HG03196 (cell line): ENCODE data around the gene GALNT17.

Experiments
- ATAC-seq: cut with Tn5 transposase; IDR thresholded peaks from one replicate; pipeline ENCODE4 v1.9.1; 2021; ENCODE audit not compliant: unreplicated experiment

Gene GALNT17

DNA sequence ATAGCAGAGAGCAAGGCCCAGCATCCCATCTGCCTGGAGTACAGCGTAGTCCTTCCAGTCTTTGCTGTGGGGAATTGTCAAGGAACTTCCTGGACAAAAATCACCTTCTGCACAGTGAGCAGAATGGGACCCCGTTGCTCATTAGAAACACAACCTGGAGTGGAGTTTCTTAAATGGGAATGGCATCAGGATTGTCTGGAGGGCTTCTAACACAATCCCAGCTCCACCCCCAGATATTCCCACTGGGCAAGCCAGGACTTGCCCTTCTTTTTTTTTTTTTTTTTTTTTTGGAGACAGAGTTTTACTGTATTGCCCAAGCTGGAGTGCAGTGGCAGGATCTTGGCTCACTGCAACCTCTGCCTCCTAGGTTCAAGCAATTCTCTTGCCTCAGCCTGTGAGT, 356.4 kb downstream of the GALNT17 start:
- ATAC-seq, result no peak

DNA sequence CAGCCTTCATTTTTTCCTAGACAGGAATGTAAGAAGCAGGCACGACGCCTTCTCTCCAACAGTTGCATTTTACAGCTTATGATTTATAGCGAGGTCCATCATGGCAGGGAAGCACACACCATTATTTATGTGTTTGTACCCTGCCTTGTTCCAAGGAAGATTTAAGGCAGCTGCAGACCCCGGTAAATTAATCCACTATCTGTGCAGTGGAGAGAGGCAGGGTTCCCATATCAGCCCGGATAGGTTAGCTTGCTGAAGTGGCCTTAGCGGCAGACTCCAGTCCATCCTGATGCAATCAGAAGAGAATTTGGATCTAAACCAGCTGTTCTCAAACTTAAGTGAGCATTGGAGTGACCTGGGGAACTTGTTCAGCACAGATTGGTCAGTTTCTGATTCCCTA, 359.4 kb downstream of the GALNT17 start:
- ATAC-seq, result no peak

DNA sequence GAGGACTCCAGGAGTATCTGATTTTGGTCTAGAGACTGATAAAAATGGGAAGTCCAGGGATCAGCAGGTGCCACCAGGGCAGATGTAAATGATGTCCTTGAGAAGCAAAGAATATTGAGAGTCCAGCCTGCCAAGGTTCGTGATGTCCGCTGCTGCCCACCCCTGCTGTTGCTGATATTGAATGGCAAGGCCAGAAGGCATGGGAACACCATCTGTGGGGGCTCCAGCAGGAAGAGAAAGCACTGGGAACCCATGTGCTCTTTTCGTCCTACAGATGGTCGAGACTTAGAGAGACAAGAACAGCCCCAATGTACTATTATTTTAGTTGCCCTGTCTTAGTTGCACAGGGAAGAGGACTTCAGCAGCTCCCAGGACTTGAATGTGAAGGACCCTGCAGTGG, 363.9 kb downstream of the GALNT17 start:
- ATAC-seq, result no peak

DNA sequence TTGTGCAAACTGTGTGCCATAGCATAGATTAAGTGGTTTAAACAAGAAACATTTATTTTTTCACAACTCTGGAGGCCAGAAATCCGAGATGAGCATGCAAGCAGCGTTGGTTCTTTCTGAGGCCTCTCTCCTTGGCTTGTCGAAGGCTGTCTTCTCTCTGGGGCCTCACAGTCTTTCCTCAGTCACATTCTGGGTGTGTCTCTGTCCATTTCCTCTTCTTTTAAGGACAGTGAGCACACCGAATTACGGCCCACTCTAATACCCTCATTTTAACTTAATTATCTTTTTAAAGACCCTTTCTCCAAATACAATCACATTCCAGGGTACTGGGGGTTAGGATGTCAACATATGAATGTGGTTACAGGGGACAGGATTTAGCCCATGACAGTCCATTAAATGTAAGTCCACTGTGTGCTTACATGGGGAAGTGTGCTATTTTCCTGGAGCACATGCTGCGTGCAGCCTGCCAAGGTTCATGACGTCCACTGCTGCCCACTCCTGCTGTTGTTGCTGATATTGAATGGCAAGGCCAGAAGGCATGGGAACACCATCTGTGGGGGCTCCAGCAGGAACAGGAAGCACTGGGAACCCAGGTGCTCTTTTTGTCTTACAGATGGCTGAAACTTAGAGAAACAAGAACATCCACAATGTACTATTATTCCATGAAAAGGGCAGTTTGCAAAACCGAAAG, 365.5 kb downstream of the GALNT17 start:
- ATAC-seq, result no peak

DNA sequence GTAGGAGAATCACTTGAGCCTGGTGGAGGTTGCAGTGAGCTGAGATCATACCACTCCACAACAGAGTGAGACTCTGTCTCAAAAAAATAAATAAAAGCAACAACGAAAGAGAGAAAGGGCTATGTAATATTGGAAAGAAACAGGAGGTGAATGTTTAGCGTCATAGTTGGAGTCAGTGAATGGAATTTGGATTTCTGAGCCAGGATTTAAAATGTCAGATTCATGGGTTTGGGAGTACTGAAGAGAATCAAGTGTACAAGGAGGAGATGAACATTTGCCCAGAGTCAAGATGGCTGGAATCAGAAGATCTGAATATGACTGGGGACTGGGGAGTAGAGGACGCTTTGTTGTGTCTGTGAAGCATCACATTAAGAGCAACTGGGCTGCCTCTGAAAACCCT, 366.4 kb downstream of the GALNT17 start:
- ATAC-seq, result no peak

DNA sequence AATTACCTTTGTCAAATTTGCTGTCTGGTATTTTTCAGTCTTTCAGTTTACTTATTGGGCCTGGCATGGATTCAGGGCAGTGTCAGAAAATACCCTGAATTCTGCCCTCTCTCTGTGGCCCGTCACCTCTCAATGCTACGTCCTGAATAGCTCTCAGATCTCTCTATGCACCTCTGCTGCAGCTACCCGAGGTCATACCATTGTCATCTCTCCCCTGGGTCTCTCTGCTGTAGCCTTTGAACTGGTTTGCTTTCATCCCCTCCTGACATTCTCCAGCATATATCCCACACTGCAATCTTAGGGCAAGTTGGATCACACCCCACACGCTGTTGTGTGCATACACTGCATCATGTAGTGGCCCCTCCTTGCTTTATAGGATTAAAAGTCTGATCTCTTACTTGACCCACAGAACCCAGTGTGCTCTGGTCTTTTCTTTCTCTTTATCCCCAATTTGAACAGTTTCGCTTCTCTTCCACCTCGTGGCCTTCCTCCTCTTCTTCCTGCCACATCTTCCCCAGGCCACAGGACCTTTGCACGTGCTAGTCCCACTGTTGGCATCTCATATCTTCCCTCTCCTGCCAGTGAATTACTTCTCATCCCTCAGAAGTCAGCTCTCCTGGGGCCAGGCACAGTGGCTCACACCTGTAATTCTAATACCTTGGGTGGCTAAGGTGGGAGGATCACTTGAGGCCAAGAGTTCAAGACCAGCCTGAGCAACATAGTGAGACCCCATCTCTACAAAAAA, 372.9 kb downstream of the GALNT17 start:
- ATAC-seq, result no peak

DNA sequence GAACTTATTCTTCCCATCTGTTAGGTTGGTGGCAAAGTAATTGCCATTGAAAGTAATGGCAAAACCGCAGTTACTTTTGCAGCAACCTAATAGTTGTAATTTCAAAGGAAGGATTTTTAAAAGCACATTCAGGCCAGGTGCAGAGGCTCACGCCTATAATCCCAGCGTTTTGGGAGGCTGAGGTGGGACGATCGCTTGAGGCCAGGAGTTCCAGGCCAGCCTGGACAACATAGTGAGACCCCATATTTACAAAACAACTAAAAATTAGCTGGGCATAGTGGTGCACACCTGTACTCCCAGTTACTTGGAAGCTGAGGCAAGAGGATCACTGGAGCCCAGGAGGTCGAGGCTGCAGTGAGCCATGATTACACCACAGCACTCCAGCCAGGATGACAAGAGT, 374.9 kb downstream of the GALNT17 start:
- no peak for ATAC-seq

DNA sequence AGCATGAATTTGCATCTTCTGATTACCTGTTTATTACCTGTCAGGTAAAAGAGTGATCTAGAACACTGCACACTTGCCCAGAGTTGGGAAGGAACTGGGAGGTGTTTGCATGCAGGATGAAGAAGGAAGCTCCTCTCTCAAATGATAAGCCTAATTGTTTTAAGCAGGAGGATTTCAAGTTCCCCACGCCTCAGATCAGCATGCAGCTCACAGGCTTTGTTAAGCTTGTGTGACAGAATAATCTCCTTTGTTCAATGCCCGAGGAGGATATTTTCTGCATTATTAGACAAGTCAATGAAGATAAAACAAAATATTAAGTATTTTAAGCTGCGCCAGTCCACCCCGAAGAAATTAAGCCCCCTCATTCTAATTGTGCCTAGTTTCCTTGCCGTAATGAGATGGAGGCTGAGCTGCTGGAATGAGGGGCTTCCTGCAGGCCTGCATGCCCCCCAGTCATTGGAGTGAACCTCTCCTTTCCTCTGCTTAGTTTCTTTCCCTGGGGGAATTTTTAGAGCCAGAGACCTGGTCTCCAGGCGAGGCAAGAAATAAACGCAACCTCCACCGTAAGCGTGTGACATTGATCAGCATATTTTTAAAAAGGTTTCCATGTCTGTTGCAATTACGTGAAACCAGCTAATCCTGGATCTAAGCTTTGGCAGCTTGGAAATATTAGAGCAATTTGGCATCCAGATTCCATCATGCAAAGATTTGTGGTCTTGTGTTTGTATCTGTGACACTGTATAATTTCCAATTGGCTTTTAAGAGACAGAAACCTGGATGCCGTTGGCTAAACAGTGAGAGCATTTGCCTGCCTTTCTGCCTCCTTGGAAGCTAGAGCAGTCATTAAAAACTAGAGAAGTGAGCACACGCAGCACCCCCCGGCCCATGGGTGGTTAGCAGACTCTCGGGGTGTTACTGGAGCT, 376.0 kb downstream of the GALNT17 start:
- no peak for ATAC-seq

DNA sequence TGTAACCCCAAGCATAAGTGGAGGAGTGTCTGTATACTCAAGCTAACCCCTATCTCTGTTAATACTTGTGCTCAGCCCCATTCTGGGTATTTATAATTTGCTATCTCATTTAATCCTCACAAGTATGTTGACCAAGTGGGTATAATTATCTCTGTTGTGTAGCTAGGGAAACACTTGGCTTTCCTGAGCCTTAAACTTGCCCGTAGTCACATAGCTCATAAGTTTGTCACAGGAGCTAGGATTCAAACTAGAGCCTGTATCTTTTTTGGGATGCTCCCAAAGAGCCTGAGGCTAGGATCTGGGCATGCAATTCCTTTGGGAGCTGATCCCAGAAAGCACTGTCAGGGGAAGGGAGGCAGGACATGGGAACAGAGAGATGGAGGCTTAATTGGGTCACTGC, 377.4 kb downstream of the GALNT17 start:
- ATAC-seq, result no peak

DNA sequence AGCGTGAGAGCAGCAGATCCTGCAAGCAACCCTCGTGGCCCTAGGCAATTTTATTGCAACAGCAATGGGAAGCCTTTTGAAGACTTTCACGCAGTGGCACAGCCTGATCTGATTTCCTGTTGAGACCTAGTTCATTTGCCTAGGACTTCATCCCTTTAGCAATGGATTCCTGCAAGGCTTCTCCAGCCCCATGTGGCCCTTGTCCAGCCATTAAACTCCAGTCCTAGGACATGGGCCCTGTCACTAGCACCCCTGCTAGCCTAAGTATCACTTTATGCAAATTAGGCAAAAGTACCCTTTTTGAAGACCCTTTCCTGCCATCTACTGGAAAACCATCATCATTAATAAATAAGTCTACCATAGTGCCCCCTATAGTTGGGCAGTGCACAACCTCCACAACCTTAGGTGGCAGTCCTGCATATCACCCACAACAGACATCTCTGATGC, 379.4 kb downstream of the GALNT17 start:
- no peak for ATAC-seq

DNA sequence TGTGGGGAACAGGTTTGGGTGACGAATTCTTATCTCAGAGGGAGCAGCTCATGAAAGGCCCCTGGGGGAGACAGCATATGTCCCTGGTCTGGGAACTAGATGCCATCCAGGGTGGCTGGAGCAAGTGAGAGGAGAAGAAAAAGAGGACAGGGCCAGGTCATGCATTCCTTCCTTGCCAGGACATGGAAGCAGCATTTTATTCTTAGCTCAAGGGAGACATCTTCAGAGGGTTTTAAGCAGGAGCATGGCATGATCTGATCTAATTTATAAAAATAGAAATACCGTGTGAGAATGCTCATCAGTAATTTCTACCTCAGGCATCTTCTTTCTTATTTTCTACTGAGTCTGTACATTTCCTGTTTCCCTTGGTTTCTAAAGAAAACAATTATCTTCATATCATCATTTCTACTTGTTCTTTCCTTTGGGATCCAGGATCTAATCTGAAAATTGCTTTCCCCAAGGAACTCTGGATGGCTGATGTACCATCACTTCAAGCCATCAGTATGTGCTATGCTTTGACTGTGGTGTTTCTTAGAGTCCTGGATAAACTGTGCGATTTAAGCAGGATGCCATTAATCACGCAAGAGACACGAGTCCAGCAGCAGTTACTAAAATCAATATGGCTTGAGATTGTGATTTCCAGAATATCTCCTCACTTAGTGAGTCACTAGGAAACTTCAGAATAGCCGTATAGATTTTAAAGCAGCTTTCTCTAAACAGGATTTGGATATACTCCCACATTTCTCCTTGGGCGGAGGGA, 386.2 kb downstream of the GALNT17 start:
- ATAC-seq, result no peak

DNA sequence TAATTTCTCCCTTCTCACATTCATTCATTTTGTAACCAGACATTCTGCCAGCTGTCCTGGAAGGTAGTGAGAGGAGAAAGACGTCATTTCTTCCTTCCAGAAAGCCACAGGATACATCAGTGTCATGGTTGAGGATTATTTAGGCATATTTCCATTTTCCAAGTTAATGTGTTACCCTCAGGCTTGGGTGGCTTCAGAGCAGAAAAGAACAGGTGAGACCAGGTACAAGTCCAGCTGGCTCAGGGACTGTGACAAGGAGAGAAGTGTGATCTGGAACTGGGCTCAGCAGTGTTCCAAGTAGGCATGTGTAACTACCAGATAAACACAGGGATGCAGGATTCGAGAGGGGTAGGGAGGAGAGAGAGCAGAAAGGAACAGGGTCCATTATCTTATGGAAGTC, 386.9 kb downstream of the GALNT17 start:
- no peak for ATAC-seq

DNA sequence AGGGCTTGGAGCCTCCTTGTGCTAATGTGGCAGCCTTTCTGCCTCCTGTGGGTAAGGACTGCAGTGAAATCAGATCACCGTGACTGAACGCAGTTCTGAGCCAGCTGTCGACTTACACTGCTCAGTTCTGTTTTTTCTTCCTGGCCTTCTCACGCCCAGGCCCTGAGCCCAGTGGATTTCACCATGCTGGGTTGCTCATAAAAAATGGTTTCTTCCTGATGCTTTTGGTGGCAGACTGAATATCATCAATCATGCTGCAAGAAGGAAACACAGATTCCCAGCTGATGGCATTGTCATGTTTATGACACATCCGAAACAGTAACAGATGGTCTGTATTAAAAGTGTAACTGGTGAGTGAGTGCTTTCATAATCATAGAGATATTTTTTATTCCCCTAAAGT, 389.6 kb downstream of the GALNT17 start:
- ATAC-seq, result no peak

DNA sequence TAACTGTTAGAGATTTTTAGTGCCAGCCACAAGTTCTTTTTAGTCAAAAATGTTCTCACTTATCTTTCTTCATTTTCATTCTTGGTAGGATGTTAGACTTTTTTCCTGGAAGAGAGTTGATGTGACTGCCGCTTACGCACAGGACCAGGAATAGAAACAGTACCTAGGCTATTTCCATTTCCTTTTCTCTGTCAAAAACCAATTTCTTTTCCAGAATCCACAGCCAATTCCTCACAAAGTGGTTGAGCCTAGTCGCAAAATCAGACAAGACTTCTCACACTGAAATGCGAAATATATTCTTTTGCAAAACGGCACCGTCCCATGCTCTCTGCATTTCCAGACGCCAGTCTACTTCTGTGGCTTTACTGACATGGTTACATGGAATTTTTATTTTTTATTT, 394.2 kb downstream of the GALNT17 start:
- no peak for ATAC-seq

DNA sequence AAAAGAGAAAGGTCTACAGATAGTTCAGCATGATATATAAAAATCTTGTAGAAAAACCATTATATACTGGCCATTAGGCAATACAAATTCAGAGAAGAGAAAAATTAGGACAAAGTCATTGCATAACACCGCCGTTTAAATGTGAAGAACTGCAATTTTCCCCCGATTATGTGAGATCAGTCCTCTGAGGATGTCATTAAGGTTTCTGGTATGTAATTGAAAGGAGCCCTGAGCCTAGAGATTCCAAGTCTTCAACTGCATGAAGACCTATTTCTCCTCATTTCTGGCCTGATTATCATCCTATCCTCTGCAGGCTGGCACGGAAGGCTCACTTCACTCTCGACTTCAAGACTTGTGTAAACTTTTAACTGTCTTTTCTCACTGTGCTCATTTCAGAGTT, 395.3 kb downstream of the GALNT17 start:
- ATAC-seq, result no peak

DNA sequence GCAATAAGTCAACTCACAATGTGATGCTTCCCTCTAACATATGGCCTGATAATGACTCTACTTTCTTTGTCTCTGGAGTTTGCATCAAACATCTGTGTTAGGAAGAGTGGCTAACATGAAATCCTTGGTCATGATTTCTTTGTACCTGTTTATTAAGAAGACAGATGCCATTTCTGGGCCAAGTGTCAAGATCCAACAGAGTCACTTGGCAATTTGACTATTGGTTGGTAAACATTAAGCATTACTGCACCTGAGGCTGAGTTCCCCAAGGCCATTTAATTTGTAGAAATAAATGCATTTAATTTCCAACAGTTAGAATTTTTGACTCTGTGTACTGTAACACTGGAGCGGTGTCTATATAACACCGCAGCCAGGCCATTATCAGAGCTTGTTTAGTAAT, 403.7 kb downstream of the GALNT17 start:
- ATAC-seq, result no peak

DNA sequence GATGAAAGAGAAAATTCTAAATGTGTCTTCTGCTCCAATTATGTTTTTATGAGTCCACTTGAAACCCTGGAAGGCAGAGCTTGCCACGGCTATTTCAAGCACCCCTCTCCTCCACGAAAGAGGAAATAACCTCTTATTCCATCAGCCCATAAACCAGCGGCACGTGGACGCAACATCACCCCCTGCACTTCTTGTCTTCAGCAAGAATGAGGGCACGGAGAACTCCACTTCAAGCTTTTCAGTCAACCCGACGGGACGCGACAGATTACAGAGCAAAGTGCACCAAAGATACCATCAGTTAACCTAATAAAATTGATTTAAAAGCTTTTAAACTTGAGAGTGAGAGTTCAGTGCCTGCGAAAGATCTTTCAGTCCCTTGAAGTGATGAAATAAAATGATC, 406.3 kb downstream of the GALNT17 start:
- no peak for ATAC-seq

DNA sequence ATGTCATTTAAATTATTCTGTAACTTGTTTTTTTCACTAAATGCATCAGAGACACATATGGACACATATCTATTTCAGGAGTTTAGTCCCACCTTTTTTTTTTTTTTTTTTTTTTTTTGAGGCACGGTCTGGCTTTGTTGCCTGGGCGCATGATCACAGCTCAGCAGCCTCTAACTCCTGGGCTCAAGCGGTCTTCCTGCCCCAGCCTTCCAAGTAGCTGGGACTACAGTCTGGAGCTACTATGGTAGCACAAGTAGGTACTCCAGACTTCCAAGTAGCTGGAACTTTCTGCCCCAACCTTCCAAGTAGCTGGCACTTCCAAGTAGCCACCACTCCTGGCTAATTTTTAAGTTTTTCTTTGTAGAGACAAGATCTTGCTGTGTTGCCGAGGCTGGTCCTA, 407.7 kb downstream of the GALNT17 start:
- no peak for ATAC-seq

DNA sequence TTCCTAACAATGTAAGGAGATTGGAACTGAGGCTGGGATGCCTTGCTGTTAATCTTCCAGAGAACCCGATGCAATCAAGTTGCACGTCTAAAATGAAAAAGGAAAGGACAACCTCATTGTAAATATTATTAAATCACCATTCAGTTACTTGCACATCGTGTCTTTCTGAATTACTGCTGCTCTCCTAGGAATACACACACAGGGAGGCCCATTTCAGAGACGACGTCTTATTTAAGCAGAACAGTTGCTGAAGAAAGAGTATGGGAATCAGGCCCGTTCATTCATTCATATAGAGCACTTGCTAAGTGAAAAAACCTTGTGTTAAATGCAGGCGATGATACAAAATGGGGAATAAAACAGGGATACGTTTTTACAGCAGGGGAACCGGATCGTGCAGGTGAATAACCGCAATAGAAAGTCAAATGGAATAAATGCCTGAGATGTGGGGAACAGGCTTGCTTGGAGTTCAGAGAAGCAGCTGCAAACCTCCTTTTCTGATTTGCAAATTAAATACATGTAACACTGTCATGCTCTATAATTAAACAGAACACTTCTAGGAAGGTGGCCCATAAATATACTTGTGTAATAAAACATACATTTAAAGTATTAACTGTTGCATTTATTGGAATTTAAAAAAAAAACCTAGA, 409.9 kb downstream of the GALNT17 start:
- no peak for ATAC-seq

DNA sequence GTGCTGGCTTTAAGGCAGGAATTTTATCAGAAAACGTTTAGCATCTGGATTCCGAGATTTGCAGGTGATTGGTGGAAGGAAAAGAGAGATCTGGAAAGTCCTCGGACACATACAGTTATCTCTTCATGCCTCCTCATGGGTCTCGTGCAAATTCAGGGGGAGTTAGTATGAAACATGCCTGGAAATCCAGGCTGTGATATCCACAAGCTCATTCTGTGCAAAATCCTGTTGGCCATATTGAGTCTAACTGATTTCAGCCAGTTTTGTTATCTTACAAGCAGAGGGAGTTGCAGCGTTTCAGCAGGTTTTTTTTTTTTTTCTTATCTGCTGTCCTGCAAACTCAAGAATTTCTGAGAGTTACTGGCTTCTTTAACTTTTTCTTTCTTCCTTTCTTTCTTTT, 411.5 kb downstream of the GALNT17 start:
- ATAC-seq, result no peak
